Activated T-helper 9 cell treated with anti-CD3 and anti-CD28 coated beads, Interleukin-2, amount 50 U/mL, for 16 hours (primary cell): ENCODE results near the gene GPS1.

Experiments
- DNase-seq: peaks from one replicate; pipeline ENCODE4 v3.0.0-alpha.2; 2020; ENCODE audit warnings: low read depth

GPS1 gene

DNA sequence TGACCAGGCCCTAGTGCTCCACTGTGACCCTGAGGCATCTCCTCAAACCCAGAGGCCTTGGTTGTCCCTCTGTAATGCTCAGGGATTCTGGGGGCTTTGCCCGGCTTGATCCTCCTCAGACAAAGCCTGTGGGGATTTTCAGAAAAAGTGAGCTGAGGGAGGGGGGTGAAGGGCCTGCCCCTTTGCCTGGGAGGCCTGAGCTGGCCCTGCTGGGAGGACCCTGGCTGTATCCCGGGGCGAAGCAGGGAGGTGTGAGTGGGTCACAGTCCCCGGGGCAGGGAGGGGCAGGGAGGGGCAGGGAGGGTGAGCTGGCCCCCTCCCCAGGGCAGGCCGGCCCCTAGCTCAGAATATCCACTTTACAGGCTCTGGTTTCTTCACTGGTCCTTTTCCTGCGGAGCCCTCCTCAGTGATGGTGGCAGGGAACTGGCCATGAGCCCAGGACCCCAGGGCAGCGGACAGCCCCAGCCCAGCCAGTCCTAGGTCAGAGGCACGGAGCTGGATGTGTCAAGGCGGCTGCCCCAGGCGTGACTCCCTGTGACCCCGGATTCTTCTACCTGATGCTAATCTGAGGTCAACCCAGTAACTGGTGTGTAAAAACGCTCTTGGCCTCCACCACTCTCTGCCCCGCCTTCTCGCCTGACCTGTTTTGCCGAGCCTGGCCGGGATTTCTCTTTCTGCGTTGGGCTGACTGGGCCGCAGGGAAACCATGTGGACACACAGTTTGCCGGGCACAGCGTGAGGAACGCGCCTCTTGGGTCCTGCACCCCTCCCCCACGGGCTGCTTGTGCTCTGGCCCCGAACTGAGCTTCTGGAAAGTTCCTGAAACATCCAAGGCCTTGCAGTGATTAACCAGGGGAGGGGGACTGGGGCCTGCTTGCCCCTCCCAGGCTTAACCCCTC, 52.1 kb downstream of the GPS1 start:
- DNase-seq, result no peak

DNA sequence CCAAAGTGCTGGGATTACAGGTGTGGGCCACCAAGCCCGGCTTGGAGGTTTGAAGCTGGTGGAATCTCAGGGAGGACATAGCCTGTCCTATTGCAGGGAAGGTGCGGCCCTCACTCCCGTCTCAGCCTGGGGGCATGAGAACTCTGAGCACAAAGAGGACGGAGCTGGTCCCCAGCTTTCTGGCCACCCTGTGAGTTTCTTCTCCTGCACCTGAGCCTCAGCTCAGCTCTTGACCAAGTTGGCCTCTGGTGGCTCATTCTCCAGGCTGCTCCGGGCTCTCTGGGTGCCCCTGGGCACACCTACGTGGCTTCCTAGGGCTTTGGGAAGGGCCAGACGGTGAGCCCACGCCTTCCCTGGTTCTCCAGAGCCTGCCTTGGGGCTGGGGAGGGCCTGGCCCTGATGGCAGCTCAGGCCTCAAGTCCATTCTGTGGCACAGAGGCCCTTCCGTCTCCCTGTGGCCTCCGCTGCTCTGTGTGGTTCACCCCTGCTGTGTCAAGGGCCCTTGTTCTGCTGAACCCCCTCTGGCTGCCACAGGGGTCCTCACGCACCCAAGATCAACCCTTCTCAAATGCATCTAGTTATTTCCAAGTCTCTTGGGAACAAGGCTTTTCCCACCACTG, 53.2 kb downstream of the GPS1 start:
- DNase-seq, result no peak

- DNase-seq, result no peak
Measured at GRCh38 chr17:82105417-82105881, 53.8 kb downstream of the GPS1 start.

- peak; percentile 39 for DNase-seq
Measured at GRCh38 chr17:82105882-82106687, 54.4 kb downstream of the GPS1 start.

DNA sequence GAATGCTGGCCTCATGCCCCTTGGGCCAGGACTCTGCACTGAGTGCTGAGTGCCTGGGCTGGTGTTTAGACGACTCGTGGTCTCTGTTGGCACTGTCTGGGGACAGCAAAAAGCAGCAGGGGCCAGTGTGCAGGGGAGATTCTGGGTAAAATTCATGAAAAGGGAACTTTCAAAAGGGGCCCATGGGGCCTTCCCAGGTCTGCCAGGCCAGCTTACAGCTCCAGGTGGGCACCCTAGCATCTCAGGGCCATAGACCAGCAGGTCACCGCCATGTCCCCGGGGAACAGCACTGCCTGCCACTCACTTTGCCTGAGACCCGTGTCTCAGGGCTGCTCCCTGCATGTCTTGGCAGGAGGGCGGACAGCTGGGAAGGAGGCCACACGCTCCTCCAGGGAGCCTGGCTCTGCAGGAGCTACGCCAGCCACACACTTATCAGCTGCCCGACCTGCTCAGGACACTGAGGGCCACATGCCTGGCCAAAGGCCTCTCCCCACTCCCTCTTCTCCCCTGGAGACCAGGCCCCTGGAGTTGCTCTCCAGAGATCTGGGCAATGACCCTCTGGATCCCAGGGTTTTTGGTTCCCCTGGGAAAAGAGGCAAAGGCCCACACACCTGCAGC, 55.1 kb downstream of the GPS1 start:
- DNase-seq, result no peak
